ENCODE data around the gene CHRNA4.

GRCh38 chr20:63386491-63386890, 25.3 kb upstream of the CHRNA4 start:
- no peak for TF ChIP-seq CTCF (IDR thresholded peaks at IDR 0.05 in 2 of 3, conservative IDR thresholded peaks at IDR 0.05 in 1 of 3; ENCODE audit: control insufficient read depth in 2 of 3, extremely low read depth in 1 of 3, insufficient read depth in 1 of 3, low read depth in 3 of 3, low read length in 3 of 3)
- no peak for TF ChIP-seq NFIC (IDR thresholded peaks at IDR 0.05; ENCODE audit: low read depth, low read length)
- no peak for TF ChIP-seq EP300 (IDR thresholded peaks at IDR 0.05; ENCODE audit: borderline replicate concordance in 1 of 2, control insufficient read depth in 1 of 2, low read depth in 2 of 2, low read length in 2 of 2)
- TF ChIP-seq SUZ12 (IDR thresholded peaks at IDR 0.05; ENCODE audit: unreplicated experiment), result no peak
- TF ChIP-seq RELA (IDR thresholded peaks at IDR 0.05; ENCODE audit: borderline replicate concordance, partially characterized antibody), result no peak
- TF ChIP-seq PRDM15 (CRISPR knock-in tag; IDR thresholded peaks at IDR 0.05), result no peak
- TF ChIP-seq EZH2 (IDR thresholded peaks at IDR 0.05; ENCODE audit: borderline replicate concordance, control insufficient read depth, low read depth, low read length), result no peak
- TF ChIP-seq ASH2L (IDR thresholded peaks at IDR 0.05; ENCODE audit: borderline replicate concordance, low read depth), result no peak
- TF ChIP-seq POLR2A (IDR thresholded peaks at IDR 0.05; ENCODE audit: low read depth, low read length), result no peak
